Measurements from ENCODE around the gene DUT. TPM values are rescaled to one million over a fixed set of nuclear protein-coding genes. Genes with fewer than 3 reads are reported as not detected.
"Not testable (repeated sequence)": the region's sequence is repeated elsewhere in the genome, so short reads cannot be mapped to it uniquely, and the experiment has no call there.

The DUT gene
- total RNA-seq, 2 experiments from 2014 or later: 371 to 500 TPM

DNA sequence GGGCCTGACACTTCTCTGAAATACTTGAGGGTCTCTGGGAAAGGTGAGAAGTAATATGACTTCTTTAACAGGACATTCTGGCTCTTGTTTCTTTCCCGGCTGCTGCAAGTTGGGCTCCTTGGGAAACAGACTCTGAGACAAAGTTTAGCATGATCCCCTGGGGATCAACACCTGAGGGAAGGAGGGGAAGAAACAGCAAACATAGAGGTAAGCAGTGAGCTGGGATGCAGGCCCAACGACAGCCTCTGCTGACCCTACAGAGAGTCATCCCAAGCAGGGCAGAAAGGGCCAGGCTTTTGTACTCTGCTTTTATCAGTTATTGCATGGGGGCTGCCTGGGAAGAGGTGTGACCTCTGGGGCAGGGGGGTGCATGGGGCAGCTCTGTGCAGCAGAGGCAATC lies 26.8 kb upstream of the DUT start:
- ATAC-seq (no peak), DNase-seq (no peak)
- intact Hi-C loops (cut with DNase I, micrococcal nuclease): no loop called here
- POLR2A ChIA-PET: no interaction called here
- Mint-ChIP-seq H3K4me1 (no peaks in the 10 kb centered on the region), H3K36me3 (ENCODE audit: low read depth) (no peaks in the 10 kb centered on the region), H3K27me3 (no peaks in the 10 kb centered on the region), H3K4me3 (no peak overlapping the region), H3K9me3 (ENCODE audit: low read depth) (no peaks in the 10 kb centered on the region), H3K27ac (no peak overlapping the region)
- CTCF ChIA-PET: interaction anchor here (0.8 to 1.1 kb wide), 2 partner anchors 15 to 16 kb away, joined by 3 read pairs; no protein-coding TSS in a partner anchor

- DNase-seq (no peak), ATAC-seq (no peak)
- Mint-ChIP-seq H3K27ac (no peak overlapping the region), H3K4me1 (no peaks in the 10 kb centered on the region), H3K27me3 (no peaks in the 10 kb centered on the region), H3K4me3 (no peak overlapping the region), H3K9me3 (ENCODE audit: low read depth) (no peaks in the 10 kb centered on the region), H3K36me3 (ENCODE audit: low read depth) (no peaks in the 10 kb centered on the region)
- ChIA-PET POLR2A (no interaction called here), CTCF (no interaction called here)
- intact Hi-C loops (cut with DNase I, micrococcal nuclease): no loop called here
These were observed 24.6 kb upstream of the DUT start for GRCh38 chr15:48306639-48307038.

DNA sequence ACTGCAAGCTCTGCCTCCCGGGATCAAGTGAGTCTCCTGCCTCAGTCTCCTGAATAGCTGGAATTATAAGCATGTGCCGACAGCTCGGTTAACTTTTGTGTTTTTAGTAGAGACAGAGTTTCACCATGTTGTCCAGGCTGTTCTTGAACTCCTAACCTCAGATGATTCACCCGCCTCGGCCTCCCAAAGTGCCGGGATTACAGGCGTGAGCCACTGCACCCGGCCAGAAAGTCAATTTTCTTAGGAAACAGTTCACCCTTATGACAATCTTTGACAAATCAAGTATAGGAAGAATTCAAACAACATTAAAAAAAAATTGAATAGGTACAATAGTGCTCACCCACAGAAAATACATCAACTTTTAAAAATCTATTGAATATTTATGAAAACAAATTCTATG lies 23.6 kb upstream of the DUT start:
- Mint-ChIP-seq H3K36me3 (ENCODE audit: low read depth) (no peaks in the 10 kb centered on the region), H3K27ac (no peak overlapping the region)
- CTCF ChIA-PET: no interaction called here

GRCh38 chr15:48309740-48310139 lies 21.5 kb upstream of the DUT start:
- Mint-ChIP-seq H3K36me3 (ENCODE audit: low read depth) (no peaks in the 10 kb centered on the region), H3K4me3 (no peak overlapping the region), H3K4me1 (no peaks in the 10 kb centered on the region), H3K9me3 (ENCODE audit: low read depth) (no peaks in the 10 kb centered on the region), H3K27ac (no peak overlapping the region), H3K27me3 (no peaks in the 10 kb centered on the region)
- no peak for DNase-seq
- ATAC-seq: no peak
- ChIA-PET POLR2A (no interaction called here), CTCF (interaction anchor here (0.6 to 0.9 kb wide), 3 partner anchors 15 to 834 kb away, joined by 3 to 4 read pairs (median 3); no protein-coding TSS in a partner anchor)
- intact Hi-C loops (cut with DNase I, micrococcal nuclease): loop anchor here in 1 of 2 experiments (10.0 kb wide), 1 partner anchor 65 kb away; no protein-coding TSS in a partner anchor

More for the DNA sequence above, 23.6 kb upstream of the DUT start:
- Mint-ChIP-seq H3K4me1 (no peaks in the 10 kb centered on the region), H3K9me3 (ENCODE audit: low read depth) (no peaks in the 10 kb centered on the region), H3K4me3 (no peak overlapping the region), H3K27me3 (no peaks in the 10 kb centered on the region)
- ATAC-seq (no peak), DNase-seq (no peak)
- intact Hi-C loops (cut with DNase I, micrococcal nuclease): no loop called here
- POLR2A ChIA-PET: no interaction called here

GRCh38 chr15:48313216-48313615 lies 18.0 kb upstream of the DUT start:
- H3K36me3 Mint-ChIP-seq (ENCODE audit: low read depth): no peaks in the 10 kb centered on the region
- H3K27me3 Mint-ChIP-seq: peaks cover 2% of the 10 kb centered on the region
- ChIA-PET CTCF (interaction anchor here (0.7 kb wide), 1 partner anchor 16 kb away, joined by 3 read pairs; no protein-coding TSS in a partner anchor), POLR2A (no interaction called here)
- H3K9me3 Mint-ChIP-seq (ENCODE audit: low read depth): no peaks in the 10 kb centered on the region
- ATAC-seq (no peak), DNase-seq (no peak)
- intact Hi-C loops (cut with DNase I, micrococcal nuclease): loop anchor here in 1 of 2 experiments (10.0 kb wide), 1 partner anchor 62 kb away; no protein-coding TSS in a partner anchor
- H3K4me3 Mint-ChIP-seq: no peak overlapping the region
- H3K4me1 Mint-ChIP-seq: no peaks in the 10 kb centered on the region
- H3K27ac Mint-ChIP-seq: no peak overlapping the region

DNA sequence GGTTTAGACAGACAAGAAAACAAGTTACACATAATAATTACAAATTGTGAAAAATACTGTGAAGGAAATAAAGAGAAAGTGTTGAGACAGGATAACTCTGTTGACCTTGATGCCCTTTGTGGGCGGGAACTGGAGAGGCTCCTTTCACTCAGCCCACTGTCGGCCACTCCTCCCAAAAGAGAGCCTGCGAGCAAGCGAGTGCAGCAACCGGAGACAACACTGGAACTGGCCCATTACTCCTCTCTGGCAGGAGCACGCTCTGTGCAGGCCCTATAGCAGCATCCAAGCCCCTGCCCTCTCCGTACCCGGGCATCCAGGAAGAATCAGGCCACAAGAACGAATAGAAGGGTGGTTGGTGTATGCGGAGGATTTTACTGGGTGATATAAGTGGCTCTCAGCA lies 16.2 kb upstream of the DUT start:
- POLR2A ChIA-PET: no interaction called here
- no peak overlapping the region for H3K27ac Mint-ChIP-seq
- no peaks in the 10 kb centered on the region for H3K9me3 Mint-ChIP-seq (ENCODE audit: low read depth)

GRCh38 chr15:48317221-48317620 lies 14.0 kb upstream of the DUT start:
- ATAC-seq: no peak
- CTCF ChIA-PET: no interaction called here
- POLR2A ChIA-PET: no interaction called here

More for the DNA sequence above, 16.2 kb upstream of the DUT start:
- ATAC-seq: no peak
- Mint-ChIP-seq H3K27me3 (peaks cover 2% of the 10 kb centered on the region), H3K4me3 (no peak overlapping the region), H3K36me3 (ENCODE audit: low read depth) (no peaks in the 10 kb centered on the region), H3K4me1 (no peaks in the 10 kb centered on the region)
- DNase-seq: no peak
- intact Hi-C loops (cut with DNase I, micrococcal nuclease): loop anchor here in 1 of 2 experiments (10.0 kb wide), 1 partner anchor 60 kb away; no protein-coding TSS in a partner anchor
- CTCF ChIA-PET: no interaction called here

GRCh38 chr15:48318131-48318530 lies 13.1 kb upstream of the DUT start:
- intact Hi-C loops (cut with DNase I, micrococcal nuclease): loop anchor here in 1 of 2 experiments (10.0 kb wide), 1 partner anchor 57 kb away; no protein-coding TSS in a partner anchor

More at GRCh38 chr15:48317221-48317620, 14.0 kb upstream of the DUT start:
- Mint-ChIP-seq H3K27me3 (peaks cover 2% of the 10 kb centered on the region), H3K4me1 (no peaks in the 10 kb centered on the region), H3K9me3 (ENCODE audit: low read depth) (no peaks in the 10 kb centered on the region), H3K27ac (no peak overlapping the region), H3K36me3 (ENCODE audit: low read depth) (no peaks in the 10 kb centered on the region), H3K4me3 (no peak overlapping the region)
- no peak for DNase-seq
- intact Hi-C loops (cut with DNase I, micrococcal nuclease): loop anchor here in 1 of 2 experiments (10.0 kb wide), 1 partner anchor 58 kb away; no protein-coding TSS in a partner anchor

GRCh38 chr15:48323294-48323693 lies 7.9 kb upstream of the DUT start:
- Mint-ChIP-seq H3K27me3 (no peaks in the 10 kb centered on the region), H3K9me3 (ENCODE audit: low read depth) (no peaks in the 10 kb centered on the region), H3K4me1 (no peaks in the 10 kb centered on the region), H3K36me3 (ENCODE audit: low read depth) (peaks cover 8% of the 10 kb centered on the region), H3K4me3 (no peak overlapping the region), H3K27ac (no peak overlapping the region)
- intact Hi-C loops (cut with DNase I, micrococcal nuclease): no loop called here
- ATAC-seq (no peak), DNase-seq (no peak)
- POLR2A ChIA-PET: no interaction called here
- CTCF ChIA-PET: no interaction called here

More at GRCh38 chr15:48318131-48318530, 13.1 kb upstream of the DUT start:
- ATAC-seq (no peak), DNase-seq (no peak)
- CTCF ChIA-PET: no interaction called here
- H3K9me3 Mint-ChIP-seq (ENCODE audit: low read depth): no peaks in the 10 kb centered on the region
- H3K4me3 Mint-ChIP-seq: no peak overlapping the region
- POLR2A ChIA-PET: no interaction called here
- no peaks in the 10 kb centered on the region for H3K4me1 Mint-ChIP-seq
- no peaks in the 10 kb centered on the region for H3K36me3 Mint-ChIP-seq (ENCODE audit: low read depth)
- no peak overlapping the region for H3K27ac Mint-ChIP-seq
- H3K27me3 Mint-ChIP-seq: peaks cover 2% of the 10 kb centered on the region

DNA sequence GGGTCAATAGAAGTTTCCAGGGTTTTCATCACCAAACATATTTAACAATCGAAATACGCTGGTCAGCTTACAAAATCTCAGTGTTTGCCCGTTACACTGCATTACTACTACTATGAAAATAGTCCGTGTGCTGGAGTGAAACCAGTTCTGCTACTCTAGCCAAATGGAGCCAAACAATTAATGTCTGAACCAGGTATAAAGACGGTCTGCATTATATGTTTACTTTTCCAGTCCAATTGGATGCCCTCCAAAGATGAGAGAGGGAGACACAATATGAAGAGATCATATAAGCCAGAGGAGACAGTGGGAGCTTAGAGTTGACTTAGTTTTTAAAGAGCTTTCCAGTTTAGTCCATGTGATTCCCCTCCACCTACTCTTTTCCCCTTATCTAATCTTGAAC lies 6.3 kb upstream of the DUT start:
- Mint-ChIP-seq H3K9me3 (ENCODE audit: low read depth) (no peaks in the 10 kb centered on the region), H3K4me3 (no peak overlapping the region), H3K27me3 (no peaks in the 10 kb centered on the region), H3K36me3 (ENCODE audit: low read depth) (peaks cover 13% of the 10 kb centered on the region), H3K4me1 (peaks cover 1% of the 10 kb centered on the region), H3K27ac (no peak overlapping the region)
- no peak for ATAC-seq
- ChIA-PET POLR2A (no interaction called here), CTCF (interaction anchor here (1.3 to 1.6 kb wide), 2 partner anchors 9 to 14 kb away, joined by 3 to 6 read pairs; no protein-coding TSS in a partner anchor)
- no peak for DNase-seq
- intact Hi-C loops (cut with DNase I, micrococcal nuclease): no loop called here

DNA sequence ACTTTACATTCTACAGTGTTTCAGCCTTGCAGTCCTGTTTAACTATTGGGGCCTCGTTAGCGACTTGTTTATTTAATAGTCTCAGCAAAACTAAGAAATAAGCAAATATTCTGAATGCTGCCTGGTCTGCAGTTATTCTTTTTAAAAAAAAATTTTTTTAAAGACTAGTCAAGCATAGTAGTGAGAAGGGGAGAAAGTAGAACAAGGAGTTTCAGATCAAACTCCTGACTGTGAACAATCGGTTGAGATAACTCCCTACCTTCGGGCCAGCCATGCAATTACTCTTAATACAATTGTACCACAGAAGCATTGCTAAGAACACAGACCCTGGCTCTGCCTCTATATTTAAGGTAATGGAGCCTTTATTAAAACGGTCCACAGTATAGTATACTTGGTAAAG lies 5.8 kb upstream of the DUT start:
- Mint-ChIP-seq H3K27me3 (no peaks in the 10 kb centered on the region), H3K27ac (no peak overlapping the region)

GRCh38 chr15:48326180-48326579 lies 5.0 kb upstream of the DUT start:
- H3K4me1 Mint-ChIP-seq; intact Hi-C loops (cut with DNase I, micrococcal nuclease); H3K9me3 Mint-ChIP-seq (ENCODE audit: low read depth); H3K27me3 Mint-ChIP-seq; H3K27ac Mint-ChIP-seq; ATAC-seq; H3K4me3 Mint-ChIP-seq; POLR2A ChIA-PET; DNase-seq: not testable (repeated sequence)
- CTCF ChIA-PET: interaction anchor here (0.7 kb wide), 1 partner anchor 42 kb away, joined by 3 read pairs; no protein-coding TSS in a partner anchor
- peaks cover 18% of the 10 kb centered on the region for H3K36me3 Mint-ChIP-seq (ENCODE audit: low read depth)

More for the DNA sequence above, 5.8 kb upstream of the DUT start:
- Mint-ChIP-seq H3K4me3 (no peak overlapping the region), H3K4me1 (peaks cover 6% of the 10 kb centered on the region), H3K9me3 (ENCODE audit: low read depth) (no peaks in the 10 kb centered on the region), H3K36me3 (ENCODE audit: low read depth) (peaks cover 18% of the 10 kb centered on the region)
- ChIA-PET CTCF (interaction anchor here (0.7 to 1.6 kb wide), 3 partner anchors 9 to 43 kb away, joined by 3 to 6 read pairs (median 3); no protein-coding TSS in a partner anchor), POLR2A (no interaction called here)
- DNase-seq (no peak), ATAC-seq (no peak)
- intact Hi-C loops (cut with DNase I, micrococcal nuclease): no loop called here

Measured in activated CD4-positive, alpha-beta T cell treated with anti-CD3 and anti-CD28 coated beads for 36 hours (primary cell).